HG03469 (cell line): ENCODE measurements around the gene RGPD8.
"Not testable (repeated sequence)": the region's sequence is repeated elsewhere in the genome, so short reads cannot be mapped to it uniquely, and the experiment has no call there.

Source experiments
- ATAC-seq: cut with Tn5 transposase; IDR thresholded peaks from one replicate; pipeline ENCODE4 v1.9.1; 2021; ENCODE audit warnings: mild to moderate bottlenecking, moderate library complexity, moderate number of reproducible peaks; ENCODE audit not compliant: unreplicated experiment

The RGPD8 gene

DNA sequence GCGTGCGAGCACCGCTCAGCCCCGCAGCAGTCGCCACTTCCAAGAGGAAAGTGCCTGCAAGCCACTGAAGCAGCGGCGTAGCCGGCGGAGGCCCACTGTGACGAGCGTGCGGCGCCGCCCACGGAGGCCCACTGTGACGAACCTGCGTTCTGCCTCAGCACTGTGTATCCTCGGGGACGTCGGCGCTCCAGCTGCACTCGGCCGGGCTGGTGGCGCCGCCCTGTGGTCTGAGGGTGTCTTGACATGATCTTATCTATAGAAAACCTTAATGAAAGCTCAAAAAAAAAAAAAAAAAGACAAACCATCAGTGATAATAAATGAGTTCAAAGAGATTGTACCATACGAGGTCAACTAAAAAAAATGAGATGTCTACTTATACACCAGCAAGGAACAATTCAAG lies at the start of gene RGPD8:
RGPD8 (minus strand) TSS at position 166 of the 400 bp plus-strand sequence. CDS start 192 bp downstream, outside the sequence.
- ATAC-seq = peak; percentile 92

DNA sequence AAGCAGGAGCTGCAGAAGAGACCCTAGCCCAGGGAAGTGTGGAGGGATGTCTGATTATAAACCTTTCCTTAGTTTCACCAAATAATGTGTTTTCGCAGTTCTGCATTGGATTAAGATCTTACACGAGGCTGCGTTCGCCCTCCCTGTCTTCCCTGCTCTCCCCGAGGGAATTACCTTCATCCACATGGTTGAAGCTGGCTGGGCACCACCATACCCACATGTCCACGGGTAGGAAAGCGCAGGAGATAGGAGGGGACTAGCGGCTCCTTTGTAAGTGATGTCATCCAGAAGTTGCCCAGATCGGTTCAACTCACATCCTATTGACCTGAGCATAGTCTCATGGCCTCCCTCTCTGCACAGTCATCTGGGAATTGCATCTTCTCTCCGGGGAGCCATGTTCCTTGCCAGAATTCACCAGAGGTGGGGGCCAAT lies 49.6 kb upstream of the RGPD8 start:
- no peak for ATAC-seq

DNA sequence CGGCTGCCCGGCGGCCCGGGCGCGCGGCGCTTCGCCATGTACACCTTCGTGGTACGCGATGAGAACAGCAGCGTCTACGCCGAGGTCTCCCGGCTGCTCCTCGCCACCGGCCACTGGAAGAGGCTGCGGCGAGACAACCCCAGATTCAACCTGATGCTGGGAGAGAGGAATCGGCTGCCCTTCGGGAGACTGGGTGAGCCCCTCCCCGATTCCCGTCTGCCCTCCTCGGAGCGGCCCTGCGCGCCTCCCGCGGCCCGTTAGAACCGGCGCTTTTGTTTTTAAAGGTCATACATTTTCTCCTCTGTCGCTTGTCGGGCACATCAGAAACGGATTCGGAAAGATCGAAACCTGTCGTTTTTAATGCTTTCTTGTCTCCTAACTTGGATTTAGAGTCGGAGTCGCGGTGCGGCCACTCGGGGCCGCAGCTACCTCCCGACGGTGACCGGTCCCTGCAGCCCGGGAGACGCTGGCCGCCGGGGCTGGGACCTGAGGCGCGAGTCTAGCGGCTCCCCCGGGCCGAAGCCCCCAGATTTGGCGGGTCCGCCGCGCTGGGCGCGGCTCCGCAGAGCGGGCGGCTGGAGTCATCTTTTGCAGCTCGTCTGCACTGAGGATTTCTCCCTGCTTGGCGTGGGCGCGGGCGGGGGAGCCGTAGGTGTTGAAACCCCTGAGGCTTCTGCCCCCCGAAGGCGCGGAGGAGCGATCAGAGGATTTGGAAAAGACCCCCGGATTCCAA lies 49.0 kb upstream of the RGPD8 start:
- ATAC-seq = peak; percentile 23

DNA sequence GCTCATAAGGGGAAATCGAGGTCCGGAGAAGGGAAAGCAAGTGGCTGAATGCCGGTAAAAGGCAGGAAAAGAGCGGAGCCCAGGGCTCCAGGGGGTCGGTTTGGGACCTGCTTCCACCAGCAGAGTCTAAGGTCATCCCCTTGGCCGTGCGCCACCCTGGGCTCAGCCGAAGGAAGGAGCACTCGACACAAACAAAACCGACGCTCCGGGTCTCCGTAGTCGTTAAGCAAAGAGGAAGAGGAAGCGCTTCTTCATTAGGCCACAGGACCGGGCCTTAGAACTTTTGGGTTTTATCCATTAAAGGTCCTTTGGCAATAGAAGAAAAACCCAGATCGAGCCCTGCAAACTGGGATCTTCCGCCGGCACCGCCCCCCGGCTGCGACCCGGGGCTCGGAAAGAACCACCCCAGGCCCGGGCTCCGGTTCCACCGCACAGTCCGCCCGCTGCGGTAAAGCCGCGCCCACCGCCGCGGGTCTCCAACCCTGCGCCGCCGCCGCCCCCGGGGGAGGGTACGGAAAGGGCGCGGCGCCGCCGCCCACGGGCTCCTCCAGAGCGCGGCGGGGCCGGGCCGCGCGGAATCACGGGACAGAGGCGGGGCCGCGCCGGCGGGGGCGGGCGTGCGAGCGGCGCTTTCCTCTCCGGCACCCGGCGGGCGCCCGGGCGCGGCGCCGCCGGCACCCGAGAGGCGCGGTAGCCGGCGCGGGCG lies 48.2 kb upstream of the RGPD8 start, which contains the start of gene TTL:
TTL (plus strand) TSS at position 629 of the 706 bp plus-strand sequence. CDS start 189 bp downstream, outside the sequence.
- ATAC-seq = peak; percentile 43

DNA sequence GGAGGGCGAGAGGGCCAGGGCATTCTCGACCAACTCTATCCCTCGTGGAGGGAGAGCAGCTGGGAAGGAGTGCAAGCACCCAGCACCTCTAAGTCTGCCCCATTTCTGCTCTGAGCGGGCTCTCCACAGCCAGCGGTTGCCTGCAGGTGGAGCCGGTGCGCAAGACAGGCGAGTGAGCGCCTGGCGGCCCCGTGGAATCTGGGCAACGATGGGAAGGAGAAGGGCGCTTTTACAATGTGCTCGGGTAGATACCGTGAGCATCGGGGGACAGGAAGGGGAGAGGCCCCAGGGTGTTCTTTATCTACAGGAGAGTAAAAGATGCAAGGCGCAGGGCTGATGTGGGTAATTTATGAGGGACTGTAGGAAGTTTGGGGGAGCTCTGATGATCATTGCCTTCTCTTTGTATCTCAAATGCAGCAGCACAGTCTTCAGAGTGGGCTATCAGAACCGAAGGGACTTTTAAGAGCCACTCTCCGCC lies 47.6 kb upstream of the RGPD8 start:
- peak; percentile 46 for ATAC-seq

DNA sequence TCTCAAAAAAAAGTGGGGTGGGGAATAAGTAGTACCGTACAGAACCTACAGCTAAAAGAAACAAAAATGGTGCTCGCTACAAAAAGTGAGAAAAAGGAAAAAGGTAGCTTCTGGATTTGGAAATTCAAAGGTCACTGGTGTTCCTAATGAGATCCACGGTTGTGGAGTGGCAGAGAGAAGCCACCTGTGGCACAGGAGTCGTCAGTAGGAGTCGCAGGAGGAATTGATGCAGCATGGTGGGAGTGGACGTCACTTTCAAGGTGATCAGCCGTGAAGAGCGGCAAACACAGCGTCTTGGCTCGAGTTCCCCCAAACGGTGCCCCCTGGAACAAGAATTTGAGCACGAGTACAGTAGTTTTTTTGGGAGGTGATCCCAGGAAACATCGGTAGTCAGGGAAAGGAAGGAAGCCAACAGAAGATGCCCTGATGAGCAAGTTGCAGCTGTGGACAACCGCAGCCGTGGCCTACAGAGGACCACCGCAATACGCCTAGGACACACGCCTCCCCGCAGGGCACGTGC lies 47.1 kb upstream of the RGPD8 start:
- ATAC-seq = no peak

DNA sequence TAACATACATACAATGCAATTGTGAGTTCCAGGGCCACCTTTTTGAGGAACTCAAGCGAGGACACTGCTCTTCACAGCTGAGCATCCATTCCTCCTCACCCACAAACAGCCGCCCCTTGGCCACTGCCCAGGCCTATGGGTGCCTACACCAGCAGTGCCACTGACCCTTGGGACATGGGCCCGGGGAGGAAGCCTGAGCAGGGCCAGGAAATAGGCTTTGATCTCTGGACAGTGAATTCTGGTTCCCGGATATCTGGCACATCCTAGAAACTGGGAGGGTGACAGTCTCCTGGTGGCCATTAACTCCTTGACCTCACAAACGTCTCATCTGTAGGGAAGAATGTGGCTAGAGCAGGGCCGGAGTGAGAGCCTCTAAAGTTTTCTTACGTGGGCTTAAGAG lies 43.0 kb upstream of the RGPD8 start:
- ATAC-seq = no peak

DNA sequence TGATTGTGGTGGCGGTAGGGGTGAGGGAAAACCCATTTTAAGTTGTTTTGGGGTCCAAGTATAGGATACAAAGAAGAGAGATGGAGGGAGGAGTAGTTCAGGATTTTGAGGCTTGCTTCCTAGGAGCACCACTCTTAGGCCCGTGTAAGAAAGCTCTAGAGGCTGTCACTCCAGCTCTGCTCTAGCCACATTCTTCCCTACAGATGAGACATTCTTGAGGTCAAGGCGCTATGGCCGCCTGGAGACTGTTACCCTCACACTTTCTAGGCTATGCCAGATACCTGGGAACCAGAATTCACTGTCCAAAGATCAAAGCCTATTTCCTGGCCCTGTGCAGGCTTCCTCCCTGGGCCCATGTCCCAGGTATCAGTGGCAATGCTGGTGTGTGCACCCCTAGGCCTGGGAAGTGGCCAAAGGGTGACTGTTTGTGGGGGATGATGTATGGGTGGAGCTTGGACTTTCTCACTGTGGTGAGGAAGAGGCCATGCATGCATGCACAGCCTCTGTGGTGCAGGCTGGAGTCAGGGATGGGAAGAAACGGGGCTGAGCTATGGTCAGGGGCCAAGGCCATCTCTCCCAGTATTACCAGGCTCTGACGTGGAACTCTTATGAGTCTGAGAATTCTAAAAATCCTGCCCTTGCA lies 41.5 kb upstream of the RGPD8 start:
- no peak for ATAC-seq

DNA sequence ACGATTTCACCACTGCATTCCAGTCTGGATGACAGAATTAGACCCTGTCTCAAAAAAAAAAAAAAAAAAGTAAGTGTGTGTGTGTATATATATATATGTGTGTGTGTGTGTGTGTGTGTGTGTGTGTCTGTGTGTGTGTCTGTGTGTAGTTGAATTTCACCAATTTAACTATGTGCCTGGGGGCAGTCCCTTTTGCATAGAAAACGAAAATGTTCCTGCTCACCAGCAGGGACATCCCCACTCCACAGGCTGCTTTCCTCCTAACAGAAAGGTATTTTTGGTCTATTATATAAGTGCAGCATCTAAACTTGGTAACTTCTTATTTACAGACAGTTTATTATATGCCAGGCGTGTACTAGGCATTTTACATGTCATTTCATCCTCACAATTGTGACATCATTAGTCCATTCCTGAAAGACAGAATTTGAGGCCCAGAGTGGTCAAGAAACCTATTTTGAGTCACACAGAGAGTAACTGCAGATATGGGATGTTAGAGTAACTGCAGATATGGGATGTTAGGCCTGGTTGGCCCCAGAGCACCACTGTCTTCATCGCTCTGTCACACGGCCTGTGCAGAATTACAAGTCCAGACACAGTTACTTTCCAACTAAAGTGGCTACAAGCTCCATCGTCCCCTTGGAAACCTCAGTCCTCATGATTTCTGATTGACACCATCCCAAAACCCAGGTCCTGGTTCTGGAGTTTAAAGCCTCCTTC lies 39.3 kb upstream of the RGPD8 start:
- ATAC-seq = no peak

DNA sequence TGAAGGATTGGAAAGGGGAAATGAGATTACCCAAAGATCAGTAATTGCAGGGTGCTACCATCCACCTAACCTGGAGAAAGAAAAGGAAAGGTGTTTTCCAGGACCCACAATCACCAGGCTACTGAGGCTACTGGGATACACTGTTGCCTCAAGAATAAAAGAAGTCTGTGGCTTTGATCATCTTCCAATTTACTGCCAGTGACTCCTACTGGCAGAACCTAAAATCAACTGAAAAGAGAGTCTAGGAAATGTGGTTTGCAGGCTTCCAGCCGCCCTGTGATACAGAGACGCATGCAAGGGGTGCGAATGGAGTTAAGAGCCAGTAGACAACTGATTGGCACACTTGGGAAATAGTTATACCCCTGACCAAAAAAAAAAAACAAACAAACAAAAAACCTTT lies 31.9 kb upstream of the RGPD8 start:
- no peak for ATAC-seq

DNA sequence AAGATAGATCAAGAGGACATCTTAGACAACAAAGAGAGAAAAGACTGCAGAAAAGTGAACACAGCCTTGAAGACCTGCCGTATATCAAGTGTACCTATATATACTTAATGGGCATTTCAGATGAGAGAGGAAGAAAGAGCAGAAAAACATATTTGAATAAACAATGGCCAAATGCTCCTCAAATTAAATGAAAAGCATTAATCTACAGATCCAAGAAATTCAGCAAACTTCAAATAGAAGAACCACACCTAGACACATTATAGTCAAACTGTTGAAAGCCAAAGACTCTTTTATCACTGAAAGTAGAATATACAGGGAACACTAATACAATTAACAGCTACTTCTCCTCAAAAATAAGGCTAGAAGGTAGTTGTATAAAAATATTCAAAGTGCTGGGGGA lies 29.8 kb upstream of the RGPD8 start:
- no peak for ATAC-seq

DNA sequence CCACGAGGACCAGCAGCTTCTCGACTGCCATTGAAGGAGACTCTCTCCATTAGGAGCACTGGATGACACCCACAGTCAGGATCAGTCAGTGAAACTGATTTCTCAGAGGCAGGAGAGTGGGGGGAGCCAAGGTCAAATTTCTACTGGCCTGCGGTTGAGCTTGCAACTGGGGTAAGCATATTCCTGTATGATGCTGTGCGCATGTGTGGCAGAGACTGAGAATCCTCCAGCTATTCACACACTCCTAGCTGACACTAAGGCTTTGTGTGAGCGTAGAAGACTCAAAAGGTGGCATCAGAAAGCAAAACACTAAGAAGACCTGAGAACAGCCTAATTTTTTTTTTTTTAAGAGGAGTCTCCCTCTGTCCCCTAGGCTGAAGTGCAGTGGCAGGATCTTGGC lies 28.7 kb upstream of the RGPD8 start:
- ATAC-seq = no peak

DNA sequence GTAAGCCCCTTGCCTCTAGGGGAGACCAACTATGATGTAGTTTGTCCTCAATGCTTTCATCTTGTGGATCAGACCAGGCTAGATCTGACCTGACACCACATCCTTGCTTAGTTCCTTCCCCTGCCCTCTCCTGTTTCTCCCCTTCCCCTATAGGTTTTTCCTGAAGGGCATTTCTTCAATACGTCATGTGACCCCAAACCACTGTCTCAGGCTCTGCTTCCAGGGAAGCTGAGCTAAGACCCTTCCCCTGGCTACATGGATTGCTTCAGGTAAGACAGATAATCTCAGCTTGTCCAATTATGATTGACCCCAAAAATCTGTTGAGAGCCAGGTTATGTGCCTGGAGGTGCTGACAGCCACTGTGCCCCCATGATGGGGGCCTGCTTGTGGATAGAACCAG lies 25.9 kb upstream of the RGPD8 start:
- ATAC-seq = no peak

DNA sequence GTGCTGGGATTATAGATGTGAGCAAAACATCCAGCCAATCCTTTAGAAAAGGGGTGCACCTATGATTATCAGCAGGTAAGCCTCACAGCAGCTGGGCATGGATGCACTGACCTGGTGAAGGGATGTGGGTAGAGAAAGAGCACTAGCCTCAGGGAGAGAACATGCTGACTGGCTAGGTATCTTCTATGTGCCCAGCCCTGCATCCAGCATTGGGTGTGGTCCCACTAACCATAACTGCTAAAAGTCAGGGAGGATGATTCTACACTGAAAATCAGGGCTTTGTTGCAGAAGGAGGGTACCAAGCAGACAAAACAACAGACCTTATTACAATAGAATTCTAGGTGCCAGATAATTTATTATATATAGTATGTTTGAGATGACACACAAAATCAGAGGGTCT lies 21.1 kb upstream of the RGPD8 start:
- ATAC-seq = no peak

DNA sequence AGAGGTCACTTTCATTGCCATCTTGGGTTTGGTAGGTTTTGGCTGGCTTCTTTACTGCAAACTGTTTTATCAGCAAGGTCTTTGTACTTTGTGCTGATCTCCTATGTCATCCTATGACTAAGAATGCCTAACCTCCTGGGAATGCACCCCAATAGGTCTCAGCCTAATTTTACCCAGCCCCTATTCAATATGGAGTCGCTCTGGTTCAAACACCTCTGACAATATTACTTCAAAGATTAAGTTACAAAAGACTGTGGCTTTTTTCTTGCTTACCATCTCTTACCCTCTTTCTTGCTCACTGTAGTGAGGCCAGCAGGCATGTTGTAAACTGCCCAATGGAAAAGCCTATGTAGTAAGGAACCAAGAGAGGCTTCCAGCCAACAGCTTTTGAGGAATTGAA lies 17.9 kb upstream of the RGPD8 start:
- ATAC-seq = no peak

DNA sequence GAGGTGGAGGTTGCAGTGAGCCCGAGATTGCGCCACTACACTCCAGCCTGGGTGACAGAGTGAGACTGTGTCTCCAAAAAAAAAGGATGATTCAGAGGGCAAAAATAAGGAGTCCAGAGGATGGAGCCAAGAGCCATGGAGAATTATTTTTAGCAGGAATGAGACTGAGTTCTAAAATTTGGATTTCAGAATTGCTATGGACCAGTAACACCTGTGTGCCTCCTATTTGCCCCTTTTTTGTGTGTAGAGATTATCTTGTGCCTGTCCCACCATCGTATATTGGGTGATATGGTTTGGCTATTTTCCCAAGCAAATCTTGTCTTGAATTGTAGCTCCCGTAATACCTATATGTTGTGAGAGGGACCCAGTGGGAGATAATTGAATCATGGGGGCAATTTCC lies 16.4 kb upstream of the RGPD8 start:
- no peak for ATAC-seq

DNA sequence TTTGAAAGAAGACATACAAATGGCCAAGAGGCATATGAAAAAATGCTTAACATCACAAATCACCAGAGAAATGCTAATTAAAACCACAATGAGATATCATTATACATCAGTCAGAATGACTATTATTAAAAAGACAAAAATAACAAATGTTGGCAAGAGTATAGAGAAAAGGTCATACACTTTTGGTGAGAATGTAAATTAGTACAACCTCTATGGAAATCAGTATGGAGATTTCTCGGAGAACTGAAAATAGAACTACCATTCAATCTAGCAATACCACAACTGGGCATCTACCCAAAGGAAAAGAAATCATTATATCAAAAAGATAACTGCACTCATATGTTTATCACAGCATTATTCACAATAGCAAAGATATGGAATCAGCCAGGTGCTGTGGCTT lies 10.8 kb upstream of the RGPD8 start:
- not testable (repeated sequence) for ATAC-seq

DNA sequence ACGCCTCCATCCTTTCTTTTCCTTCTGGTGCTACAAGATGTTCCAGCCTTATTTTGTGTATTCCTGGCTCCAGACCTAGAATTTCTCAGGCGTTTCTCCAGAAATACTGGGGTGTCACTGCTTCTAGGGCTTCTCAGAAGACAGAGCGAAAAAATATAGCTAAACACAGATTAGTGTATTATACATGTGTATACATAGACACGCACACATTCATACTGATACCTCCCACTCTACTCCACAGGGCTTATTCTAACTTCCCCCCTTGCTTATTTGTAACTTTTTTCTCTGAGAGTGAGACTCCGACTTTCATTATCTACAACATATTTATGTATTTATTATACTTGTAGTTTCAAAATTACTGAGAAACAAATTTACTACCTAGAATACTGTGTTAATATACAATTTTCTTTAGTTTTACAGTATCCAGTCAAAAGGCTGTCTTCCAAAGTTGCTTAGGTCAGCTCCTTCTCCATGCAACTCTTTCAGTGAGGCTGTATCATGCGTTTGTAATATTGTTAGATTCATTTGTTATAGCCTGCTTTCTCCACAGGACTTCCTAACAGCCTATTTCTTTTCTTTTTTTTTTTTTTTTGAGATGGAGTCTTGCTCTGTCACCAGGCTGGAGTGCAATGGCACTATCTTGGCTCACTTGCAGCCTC lies 5.3 kb upstream of the RGPD8 start:
- not testable (repeated sequence) for ATAC-seq

DNA sequence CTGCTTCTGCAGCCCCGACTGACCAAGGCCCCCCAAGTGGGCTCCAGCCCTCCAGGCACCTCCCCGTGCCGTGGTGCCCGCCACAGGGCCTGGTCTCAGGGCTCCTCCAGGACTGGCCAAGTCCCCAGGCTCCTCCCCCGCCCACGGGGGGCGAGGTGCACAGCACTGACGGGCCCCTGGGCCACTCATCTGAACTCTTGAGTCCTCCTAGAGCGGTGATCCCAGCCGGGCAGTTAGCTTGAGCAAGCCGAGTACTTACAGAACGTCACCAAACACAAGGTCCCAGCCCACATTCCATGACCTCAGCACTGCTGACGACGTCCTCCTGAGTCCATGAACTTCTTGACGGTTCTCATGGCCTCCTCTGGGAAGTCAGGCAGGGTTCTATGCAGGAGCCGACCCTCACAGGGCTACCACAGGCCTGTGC lies 4.0 kb upstream of the RGPD8 start:
- not testable (repeated sequence) for ATAC-seq

DNA sequence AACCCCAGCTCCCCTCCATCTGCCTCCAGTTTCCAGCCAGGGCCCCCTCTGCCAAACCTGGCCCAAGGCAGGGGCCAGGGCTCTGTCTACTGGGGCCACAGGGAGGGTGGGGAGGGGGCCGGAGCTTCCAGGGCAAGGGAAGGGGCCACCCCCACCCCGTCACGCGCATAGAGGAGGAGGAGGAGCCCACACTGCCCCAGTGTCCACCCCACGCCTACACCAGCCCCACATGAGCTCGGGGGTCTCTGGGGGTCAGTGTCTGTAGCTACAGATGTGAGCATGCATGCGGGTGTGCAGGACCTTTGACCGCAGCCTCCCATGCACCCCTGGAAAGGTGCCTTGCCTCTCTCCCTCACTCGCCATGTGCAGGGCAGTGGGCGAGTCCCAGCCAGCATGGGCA lies 3.5 kb upstream of the RGPD8 start:
- ATAC-seq = not testable (repeated sequence)
